ENCODE results near the gene CCL28.

- TF ChIP-seq POLR2A (IDR thresholded peaks at IDR 0.05), result no peak
- TF ChIP-seq CTCF (IDR thresholded peaks at IDR 0.05), result no peak
- TF ChIP-seq POLR2AphosphoS5 (IDR thresholded peaks at IDR 0.05), result no peak
These were observed 48.6 kb downstream of the CCL28 start for GRCh38 chr5:43363445-43364152.

Measured in prostate gland (tissue), 2 donors.